ENCODE results near the gene ZNF175.

ZNF175 gene

DNA sequence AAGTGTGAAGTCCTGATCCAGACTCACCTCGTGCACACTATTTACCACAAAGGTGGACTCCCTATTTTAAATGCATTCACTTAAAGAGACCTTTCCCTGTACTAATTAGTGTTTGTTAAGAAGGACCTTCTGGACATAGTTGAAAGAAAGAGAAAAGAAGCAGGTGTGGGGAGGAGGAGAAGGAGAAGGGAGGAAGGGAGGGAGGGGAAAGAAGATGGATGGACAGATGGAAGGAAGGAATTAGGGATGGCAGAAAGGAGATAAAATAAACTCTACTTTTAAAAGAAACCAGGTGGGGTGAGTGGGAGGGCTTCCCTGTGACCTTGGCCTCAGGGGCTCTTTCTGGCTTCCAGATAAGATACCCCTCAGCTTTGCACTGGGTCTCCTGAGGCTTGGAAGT is 21.4 kb downstream of the ZNF175 start:
- no peak for DNase-seq

DNA sequence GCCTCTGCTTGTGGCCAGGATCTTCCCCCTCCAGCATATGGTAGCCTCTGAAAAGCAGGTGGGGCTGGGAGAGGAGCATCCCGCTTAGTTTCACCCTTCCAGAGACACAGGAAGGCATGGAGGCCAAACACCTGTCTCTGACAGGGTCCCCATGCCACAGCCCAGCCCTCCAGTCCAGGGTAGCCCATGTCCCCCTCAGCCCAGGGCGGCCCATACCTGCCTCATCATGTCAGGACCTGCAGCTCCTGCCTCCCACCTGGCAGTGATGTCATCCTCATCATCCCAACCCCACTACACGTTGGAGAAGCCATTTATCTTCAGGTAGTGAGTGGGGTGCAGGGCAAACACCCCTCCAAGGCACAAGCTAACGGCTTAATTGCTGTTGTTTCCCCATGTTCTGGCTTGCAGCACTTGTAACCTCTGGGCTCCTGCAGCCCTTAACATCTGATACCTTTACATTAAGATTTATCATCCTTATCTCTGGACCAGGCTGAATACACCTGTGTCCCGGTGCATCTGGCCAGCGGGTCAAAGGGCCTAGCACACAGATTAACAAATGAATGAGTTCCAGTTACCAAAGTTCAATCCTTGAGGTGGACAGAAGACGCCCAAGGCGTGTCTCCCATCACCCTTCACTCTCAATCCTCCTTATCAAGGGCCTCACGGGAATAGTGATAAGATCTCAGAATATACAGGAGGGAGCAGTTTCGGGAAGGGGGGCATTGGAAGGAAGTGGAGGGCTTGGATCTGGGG is 22.2 kb downstream of the ZNF175 start:
- no peak for DNase-seq

DNA sequence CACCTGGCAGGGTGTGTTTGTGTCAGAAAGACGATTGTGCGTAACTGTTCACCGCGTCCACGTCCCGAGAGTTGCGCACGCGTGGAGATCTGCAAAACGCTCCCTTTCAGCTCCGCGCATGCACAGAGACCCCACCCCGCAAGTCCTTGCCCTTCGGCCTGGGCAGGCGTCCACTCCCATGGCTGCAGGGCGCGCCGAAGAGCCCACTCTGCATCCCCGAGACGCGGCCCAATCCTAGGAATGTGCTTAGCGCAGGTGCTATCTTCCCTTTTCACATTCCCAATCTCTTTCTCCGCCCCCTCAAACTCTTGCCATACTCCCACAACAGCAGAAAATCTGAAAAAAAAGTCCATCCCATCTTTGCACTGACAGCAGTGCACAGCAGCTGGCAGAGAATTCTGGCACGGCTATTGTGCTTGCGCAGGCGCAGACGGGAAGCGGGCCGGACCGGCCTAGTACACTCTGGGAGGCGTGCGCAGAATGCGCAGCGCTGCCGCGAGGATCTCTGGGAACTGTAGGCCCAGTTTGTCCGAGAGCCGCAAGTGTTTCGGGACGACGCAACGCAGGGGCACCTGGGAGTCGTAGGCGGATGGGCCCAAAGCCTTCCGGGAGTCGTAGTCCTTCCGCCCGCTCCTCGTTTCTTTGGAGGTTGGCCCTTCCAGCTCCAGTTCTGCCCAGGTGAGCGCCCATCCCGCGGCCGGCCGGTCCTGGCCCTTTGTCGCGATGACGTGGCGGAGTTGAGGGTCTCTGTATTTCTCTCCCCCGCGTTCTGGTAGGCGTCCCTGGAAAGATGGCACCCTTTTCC is 23.1 kb downstream of the ZNF175 start:
- DNase-seq, result peak; percentile 98 to 99 (median 99)

DNA sequence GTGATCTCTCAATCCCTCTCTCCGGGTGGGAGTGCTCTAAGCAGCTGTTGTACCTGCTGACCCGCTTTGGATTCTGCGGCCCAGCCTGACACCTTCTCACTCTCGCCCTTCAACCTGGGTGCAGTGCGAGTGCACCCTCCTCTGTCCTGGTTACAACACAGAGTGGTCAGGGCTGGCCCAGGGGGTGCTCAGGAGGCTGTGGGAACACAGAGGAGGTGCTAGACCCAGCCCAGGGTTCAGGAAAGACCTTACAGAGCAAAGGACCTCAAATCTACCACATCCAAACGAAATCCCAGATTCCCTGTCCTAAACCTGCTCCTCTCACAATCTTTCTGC is 23.7 kb downstream of the ZNF175 start:
- peak in 1 of 3 donors; percentile 6 for DNase-seq

DNA sequence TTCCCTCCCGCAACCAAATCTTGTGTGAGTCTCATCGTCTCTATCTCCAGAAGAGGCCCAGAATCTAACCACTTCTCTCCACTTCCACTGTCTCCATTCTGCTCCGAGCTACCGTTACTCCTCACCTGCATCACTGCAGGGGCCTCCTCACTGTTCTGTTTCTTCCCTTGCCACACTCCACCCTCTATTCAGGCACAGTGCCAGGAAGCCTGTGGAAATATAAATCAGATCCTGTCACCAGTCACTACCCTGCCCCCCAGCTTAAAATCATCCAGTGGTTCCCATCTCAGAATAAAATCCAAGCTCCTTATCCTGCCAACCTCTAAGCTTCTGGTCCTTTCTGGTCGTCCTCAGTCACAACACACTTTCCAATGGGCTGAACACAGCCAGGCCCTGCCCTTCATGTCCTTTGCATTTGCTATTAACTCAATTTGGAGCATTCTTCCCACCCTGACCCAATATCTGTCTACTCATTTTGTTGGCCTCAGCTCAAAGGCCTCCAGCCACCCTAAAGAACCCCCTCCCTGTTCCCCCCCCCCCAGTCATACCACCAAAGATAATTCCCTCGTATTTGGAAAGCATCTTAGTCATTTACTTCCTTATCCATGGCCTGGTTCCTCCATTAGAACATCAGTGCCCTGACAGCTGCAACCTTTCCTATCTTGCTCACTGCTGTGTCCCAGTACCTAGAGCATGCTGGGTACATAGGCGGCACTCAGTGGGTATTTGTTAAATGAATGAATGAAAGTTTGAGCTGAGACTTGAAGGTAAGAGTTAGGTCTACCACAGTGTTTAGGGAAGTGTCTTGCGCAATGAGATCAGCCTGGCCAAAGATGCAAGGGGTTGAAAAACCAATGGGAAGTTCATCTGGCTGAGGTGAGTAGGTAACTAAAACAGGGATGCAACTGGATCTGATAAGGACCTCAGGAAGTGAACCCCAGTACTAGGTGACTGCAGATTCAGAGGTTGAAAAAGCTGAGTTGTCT is 24.4 kb downstream of the ZNF175 start:
- peak in 2 of 3 donors; percentile 50 to 55 for DNase-seq

DNA sequence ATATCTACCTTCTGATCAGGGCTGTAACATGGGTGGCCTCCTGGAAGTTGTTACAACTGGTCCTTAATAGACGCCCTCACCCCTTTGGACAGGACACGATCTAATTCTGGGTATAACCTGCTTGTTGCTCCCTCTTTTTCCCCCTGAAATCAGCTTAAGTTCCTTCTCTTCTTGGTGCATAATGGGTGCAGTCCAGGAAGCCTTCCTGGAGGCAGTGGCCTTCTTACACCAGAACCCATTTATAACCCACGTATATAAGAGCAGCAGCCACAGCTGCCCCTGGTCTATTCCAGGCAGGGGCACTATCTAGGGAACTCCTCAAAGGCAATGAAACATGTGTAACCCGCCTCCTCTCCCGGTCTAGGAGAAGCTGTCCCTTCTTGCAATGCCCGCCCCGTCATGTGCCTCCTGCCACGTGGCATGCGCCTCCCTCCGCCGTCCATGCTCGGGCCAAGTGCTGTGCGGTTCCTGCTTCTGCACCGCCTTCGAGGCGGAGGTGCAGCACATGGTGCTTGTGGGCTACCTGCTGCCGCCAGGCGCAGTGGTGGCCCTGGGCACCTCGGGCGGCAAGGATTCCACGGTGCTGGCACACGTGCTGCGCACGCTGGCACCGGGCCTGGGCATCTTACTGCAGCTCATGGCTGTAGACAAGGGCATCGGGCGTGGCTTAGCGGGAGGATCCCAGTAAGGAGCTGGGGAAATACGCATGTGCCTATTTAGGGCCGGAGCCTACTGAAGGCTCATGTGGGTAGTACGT is 27.3 kb downstream of the ZNF175 start:
- DNase-seq, result no peak

DNA sequence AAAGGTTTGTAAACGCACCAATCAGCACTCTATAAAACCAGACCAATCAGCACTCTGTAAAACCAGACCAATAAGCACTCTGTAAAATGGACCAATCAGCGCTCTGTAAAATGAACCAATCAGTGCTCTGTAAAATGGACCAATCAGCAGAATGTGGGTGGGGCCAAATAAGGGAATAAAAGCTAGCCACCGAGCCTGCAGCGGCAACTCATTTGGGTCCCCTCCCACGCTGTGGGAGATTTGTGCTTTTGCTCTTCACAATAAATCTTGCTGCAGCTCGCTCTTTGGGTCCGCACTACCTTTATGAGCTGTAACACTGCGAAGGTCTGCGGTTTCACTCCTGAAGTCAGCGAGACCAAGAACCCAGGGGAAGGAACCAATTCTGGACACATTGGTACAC is 28.0 kb downstream of the ZNF175 start:
- DNase-seq, result no peak

DNA sequence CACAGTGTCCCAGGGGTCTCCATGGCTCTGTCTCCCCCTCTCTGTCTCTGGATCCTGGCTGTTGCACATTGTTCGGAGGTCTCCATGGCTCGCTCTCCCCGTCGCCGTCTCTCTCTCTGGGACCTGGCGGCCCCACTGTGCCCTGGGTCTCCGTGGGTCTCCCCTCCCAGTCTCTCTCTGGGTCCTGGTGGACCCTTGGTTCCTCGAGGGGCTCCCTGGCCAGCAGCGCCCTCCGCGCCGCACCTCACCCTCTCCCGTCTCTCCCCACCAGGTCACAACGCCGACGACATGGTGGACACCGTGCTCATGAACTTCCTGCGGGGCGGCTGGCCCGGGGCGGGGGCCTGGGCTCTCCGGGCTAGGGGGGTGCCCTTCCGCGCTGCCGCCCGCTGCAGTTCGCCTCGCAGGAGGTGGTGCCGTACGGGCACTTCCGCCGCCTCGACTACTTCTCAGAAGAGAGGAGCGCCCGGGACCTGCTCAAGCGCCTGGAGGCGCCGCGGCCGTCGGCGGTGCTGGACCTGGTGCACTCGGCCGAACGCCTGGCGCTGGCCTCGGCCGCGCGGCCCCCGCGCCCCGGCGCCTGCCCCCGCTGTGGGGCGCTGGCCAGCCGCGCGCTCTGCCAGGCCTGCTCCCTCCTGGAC is 30.0 kb downstream of the ZNF175 start:
- peak; percentile 22 to 58 (median 32) for DNase-seq

- no peak for DNase-seq
Measured at GRCh38 chr19:51602189-51602854, 31.2 kb downstream of the ZNF175 start.

DNA sequence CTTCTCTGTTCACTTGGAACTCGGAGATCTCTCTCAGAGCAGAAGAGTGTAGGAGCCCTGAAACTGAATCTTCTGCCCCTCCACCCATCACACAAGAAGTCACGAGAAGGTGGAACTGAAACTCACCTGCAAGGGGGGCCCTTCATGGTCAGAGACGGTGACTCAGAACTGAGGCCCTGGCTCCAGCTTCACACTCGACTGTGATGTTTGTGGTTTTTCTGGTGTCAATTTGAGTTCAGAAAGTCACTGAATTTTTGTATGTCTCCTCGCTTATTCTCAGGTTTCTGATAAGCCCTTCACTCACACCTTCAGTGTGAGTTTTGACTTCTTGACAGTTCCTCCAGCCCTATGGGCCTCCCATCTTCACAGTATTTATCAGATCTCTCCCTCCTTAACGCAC is 36.0 kb downstream of the ZNF175 start:
- DNase-seq, result no peak

DNA sequence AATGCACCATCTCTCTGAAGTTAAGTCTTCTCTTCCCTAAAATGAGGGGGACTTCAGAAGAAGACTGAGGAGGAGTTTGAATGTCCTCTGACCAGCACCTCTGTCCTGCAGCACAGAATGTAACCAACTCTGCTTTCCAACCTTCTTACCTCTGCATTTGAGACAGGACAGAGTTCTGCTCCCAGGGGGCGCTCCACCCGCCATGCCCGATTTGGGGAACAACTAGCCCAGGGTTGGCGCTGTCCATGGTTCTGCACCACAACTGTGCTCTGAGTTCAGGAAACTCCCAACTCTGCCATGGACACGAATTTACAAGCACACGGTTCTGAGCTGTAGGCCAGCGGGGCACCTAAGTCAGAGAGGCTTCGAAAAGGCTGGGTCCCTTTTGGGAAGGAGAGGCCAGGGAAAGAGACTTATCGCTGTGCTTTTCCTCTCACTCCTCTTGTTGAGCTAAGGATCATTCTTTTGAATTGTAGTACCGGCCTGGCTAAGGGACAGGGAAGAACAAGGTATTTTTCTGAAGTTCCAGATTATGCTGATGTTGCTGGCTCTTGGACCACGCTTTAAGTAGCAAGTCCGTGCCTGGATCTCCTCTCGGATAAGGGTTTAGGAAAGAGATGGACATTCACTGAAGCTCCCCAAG is 37.0 kb downstream of the ZNF175 start:
- peak; percentile 95 to 98 (median 98) for DNase-seq

GRCh38 chr19:51610576-51610975 is 39.5 kb downstream of the ZNF175 start:
- peak in 1 of 3 donors; percentile 20 for DNase-seq

DNA sequence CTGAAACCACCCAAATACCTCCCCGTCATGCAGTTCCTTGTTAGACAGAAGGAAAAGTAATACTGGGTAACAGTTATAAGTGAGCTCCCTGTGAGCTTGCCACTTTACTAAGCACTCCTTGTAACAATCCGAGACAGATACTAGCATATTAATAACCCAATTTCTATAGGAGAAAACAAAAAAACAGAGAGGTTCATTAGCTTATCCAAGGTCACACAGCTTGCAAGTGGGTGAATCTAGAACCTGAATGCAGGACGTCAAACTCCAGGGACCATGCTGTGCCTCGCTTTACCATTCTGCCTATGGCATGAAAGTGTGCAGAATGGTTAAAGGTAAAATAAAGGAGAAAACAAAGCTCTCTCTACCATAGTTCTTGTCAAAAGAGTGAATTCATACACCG is 43.7 kb downstream of the ZNF175 start:
- DNase-seq, result no peak

DNA sequence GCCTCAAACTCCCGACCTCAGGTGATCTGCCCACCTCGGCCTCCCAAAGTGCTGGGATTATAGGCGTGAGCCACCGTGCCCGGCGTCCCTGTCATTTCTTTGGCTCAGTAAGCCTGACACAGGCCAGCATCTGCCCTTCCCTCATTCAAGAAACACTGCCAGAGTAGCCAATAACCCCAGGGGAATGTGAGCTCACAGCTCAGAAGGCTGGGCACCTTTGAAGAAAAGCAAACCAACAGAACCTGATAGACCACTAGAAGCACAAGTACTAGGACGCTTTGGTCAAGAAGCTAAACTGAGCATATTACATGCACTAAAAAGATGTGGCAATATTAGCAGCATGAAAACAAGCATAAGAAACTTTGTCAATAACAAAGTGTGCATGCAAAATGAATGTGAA is 44.9 kb downstream of the ZNF175 start:
- DNase-seq, result no peak

- DNase-seq, result peak; percentile 46 to 59 (median 57)
Measured at GRCh38 chr19:51621178-51621577, 50.1 kb downstream of the ZNF175 start.

- DNase-seq, result no peak
Measured at GRCh38 chr19:51626675-51627074, 55.6 kb downstream of the ZNF175 start.

DNA sequence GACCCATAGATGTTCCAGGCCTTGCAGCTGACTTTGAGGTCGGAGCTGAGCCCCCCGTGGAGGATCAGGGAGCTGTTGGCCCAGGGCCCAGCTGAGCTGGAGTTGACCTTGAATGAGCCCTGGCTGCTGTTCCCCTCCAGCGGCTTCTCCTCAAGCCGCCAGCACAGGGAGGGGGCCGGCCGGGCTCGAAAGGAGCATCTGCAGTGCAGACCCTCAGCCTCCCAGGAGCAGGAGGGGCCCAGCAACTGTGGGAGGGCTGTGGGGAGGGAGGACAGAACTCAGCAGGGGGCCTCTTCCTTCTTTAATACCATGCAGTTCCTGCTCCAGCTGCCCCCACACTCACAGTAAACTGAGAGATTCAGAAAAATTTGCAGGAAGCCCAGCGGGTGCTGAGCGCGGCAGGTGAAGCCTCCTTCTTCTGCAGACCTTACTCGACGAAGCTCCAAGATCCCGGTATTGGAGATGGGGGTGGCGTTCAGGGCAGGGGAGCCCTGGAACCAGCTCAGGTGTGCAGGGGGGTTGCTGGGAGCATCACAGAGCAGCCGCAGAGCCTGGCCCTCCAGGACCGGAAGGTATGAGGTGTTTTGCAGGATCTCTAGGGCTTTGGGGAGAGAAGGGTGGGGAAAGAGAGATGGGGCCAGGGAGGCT is 56.5 kb downstream of the ZNF175 start:
- peak in 1 of 3 donors; percentile 16 for DNase-seq

DNA sequence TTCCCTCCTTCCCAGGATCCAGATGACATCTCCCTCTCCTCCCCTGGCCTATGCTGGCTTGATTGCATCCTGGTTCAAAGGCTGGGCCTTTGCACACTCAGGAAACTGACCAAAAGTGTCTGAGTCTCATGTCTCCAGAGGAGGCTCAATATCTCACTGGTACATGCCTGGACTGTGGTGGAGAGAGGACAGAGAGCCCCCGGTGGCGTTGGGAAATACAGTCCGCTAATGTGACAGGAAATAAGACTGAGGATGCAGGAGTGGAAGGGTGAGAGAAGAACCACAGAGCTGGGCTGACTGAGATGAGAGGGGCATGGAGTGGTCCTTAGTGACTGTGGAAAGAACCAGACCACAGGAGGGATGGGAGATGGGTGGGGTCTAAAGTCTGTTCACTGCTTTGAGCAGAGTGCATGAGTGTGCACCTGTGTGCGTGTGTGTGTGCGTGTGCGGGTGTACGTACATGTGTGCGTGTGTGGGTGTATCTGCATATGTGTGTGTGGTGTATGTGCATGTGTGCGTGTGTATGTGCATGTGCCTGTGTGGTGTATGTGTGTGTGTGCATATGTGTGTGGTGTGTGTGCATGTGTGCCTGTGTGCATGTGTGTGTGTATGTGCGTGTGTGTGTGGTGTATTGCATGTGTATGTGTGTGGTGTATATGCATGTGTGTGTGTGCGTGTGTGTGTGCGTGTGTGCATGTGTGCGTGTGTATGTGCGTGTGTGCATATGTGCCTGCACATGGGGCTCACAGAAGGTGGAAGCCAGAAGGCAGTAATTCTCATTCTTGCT is 57.3 kb downstream of the ZNF175 start:
- DNase-seq, result peak in 1 of 3 donors; percentile 17

DNA sequence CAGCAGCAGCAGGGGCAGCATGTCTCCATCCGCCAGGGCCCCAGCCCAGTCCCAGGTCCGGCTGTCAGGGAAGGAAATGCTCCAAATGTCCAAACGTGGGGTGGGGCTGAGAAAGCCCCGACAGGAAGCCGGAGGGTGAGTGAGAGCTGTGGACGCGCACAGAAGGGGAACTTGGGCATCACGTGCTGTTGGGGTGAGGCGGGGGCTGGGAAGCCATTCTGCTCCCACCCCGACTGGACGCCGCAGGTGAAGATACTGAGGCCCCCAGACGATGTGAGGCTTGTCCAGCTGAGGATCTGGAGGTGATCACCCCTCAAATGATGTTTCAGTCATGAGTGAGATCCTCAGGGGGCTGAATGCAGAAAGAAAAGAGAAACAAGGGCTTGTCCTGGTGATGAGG is 59.2 kb downstream of the ZNF175 start, which contains the start of gene SIGLEC5:
Gene SIGLEC5, minus strand, starts transcription at position 87 of the 400 bp plus-strand sequence. Its CDS starts 66 bp downstream, at position 21.
- peak in 2 of 3 donors; percentile 11 to 24 for DNase-seq
